GM13977 (cell line): Measurements from ENCODE around the gene CDC42EP1.
"Not testable (repeated sequence)": the region's sequence is repeated elsewhere in the genome, so short reads cannot be mapped to it uniquely, and the experiment has no call there.

Experiments
- DNase-seq: peaks from one replicate; pipeline ENCODE4 v3.0.0; 2012; ENCODE audit warnings: low spot score
- CTCF ChIP-seq: IDR thresholded peaks from 2 replicates; pipeline ENCODE4 v1.5.1; 2012; ENCODE audit warnings: mild to moderate bottlenecking, control low read depth; ENCODE audit not compliant: insufficient read depth; ENCODE audit errors: extremely low read depth, missing control alignments
- in situ Hi-C: fragments of 300-500 bp; cut with MboI; formaldehyde crosslinking; loops from one replicate; pipeline ENCODE4 v1.12.0; 2022; ENCODE audit warnings: low sequenced_read_pairs, low pct_unique_long_range_greater_than_20kb, mixed read lengths, inconsistent platforms; ENCODE audit not compliant: unreplicated experiment

CDC42EP1 gene

DNA sequence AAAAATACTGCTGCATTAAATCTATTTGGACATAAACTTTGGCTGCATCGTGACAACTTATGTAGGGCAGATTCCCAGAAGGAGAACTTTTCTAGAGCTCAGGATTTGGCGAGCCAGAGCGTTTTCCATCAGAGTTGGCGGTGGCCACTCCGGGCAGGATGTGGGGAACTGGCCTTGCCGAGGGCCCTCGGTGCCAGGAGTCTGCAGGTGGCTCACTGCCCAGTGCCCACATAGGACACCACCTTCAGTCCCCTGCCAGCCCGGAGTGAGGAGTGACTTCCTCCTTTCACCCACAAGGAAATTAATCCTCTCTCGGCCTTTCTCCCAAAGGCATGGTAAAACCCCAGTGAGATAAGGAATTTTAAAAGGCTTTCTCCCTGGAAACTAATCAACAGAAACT lies 21.2 kb downstream of the CDC42EP1 start:
- DNase-seq: no peak
- TF ChIP-seq CTCF: no peak
- in situ Hi-C loops: no loop called here

DNA sequence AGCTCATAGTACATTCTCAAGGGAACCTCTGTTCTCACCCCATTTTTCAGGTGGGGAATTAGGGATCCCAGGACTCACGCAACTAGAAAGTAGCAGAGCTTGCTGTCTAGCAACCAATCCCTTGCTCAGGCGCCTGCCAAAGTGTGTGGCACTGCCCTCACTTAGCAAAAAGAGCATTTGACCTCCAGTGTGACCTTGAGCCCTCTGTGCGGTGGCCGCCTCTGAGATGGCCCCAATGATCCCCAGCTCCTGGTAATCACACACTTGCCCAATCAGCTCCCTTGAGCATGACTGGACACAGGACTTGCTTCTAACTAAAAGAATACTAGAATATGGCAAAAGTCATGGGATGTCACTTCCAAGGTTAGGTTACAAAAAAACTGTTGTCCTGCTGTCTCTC lies 22.2 kb downstream of the CDC42EP1 start:
- DNase-seq: no peak
- in situ Hi-C loops: no loop called here
- TF ChIP-seq CTCF: no peak

- no peak for TF ChIP-seq CTCF
- in situ Hi-C loops: no loop called here
- DNase-seq: no peak
Measured at GRCh38 chr22:37588546-37589215, 28.4 kb downstream of the CDC42EP1 start.

GRCh38 chr22:37589636-37590035 lies 29.4 kb downstream of the CDC42EP1 start:
- DNase-seq: no peak
- in situ Hi-C loops: no loop called here
- TF ChIP-seq CTCF: no peak

DNA sequence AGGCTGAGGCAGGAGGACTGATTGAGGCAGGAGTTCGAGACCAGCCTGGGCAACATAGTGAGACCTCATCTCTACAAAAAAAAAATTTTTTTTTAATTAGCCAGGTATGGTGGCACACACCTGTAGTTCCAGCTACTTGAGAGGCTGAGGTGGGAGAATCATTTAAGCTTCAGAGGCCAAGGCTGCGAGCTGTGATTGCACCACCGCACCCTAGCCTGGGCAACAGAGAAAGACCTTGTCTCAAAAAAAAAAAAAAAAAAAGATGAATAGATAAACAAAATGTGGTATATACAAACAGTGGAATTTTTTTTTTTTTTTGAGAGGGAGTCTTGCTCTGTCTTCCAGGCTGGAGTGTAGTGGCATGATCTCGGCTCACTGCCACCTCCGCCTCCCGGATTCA lies 30.8 kb downstream of the CDC42EP1 start:
- in situ Hi-C loops, DNase-seq: not testable (repeated sequence)

DNA sequence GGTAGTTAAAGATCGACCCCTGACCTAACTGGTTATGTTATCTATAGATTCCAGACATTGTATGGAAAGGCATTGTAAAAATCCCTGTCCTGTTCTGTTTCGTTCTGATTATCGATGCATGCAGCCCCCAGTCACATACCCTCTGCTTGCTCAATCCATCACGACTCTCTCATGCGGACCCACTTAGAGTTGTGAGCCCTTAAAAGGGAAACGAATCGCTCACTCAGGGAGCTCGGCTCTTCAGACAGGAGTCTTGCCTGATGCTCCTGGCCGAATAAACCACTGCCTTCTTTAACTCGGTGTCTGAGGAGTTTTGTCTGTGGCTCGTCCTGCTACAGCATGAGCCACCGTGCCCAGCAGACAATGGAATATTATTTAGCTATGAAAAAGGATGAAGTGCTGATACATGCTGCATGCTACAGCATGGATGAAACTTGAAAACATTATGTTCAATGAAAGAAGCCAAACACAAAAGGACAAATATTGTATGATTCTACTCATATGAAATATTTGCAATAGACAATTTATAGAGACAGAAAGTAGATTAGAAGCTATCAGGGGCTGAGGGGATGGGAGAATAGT lies 31.6 kb downstream of the CDC42EP1 start:
- TF ChIP-seq CTCF: no peak
- DNase-seq: no peak
- in situ Hi-C loops: no loop called here

DNA sequence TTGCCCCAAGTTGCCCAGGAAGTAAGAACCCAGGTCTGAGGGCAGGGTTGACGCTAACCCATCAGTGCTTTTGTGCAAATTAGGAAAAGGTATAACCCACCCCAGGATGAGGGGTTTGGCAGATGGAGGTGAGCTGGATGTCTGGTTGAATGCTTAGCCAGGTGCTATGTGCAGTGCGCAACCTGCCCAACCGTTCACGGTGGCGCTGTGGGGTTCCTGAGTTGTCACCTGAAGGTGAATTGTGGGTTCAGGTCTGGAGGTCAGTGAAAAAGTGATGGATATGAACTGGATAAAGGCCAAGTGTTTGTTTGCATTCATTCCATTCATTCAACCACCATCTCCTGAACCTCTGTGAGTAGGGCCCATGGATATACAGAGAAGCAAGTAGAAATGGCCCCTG lies 34.0 kb downstream of the CDC42EP1 start:
- in situ Hi-C loops: no loop called here
- no peak for TF ChIP-seq CTCF
- DNase-seq: no peak
